ENCODE measurements around the gene PLCB3. TPM values are rescaled to one million over a fixed set of nuclear protein-coding genes. Genes with fewer than 3 reads are reported as not detected.
A peak's percentile ranks its signal among the peaks of the same experiment; 100 is the strongest.

PLCB3 gene
- total RNA-seq, 4 donors from 2014 or later: 196 to 453 (median 359) TPM

DNA sequence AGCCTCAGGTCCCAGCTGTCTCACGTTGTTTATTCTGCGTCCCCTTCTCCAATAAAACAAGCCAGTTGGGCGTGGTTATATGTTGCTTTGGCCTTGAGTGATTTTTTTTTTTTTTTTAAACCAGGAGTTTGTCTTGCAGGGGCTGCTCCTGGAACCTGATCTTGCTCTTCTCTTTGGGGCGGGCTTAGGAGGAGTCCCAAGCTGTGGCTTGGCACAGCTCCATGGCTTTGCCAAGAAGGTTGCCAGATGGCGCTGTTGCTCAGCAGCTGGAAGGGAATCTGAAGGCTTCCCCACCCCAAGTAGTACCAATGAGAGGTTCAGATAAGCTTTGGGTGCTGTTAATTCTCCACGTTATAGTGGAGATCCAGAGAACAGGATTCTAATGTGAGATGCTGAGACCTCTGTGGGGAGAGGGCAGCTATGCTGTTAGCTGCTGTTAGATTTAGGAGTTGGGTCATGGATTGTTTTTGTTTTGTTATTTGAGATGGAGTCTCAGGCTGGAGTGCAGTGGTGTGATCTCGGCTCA lies 46.8 kb upstream of the PLCB3 start:
- TF ChIP-seq CTCF (IDR thresholded peaks at IDR 0.05) (peak; percentile 63 to 91 (median 86)), POLR2A (IDR thresholded peaks at IDR 0.05) (no peak)
- Histone ChIP-seq H3K27ac (peak overlapping the region in 2 of 4 donors; percentile 81 to 86), H3K4me1 (peaks cover 0 to 33% (median 18%) of the 10 kb centered on the region in 4 donors), H3K4me3 (no peak overlapping the region), H3K27me3 (no peaks in the 10 kb centered on the region), H3K36me3 (peaks cover 0 to 48% (median 3%) of the 10 kb centered on the region in 3 donors), H3K9me3 (no peaks in the 10 kb centered on the region)
- DNase-seq: peak; percentile 87 to 96 (median 89)

GRCh38 chr11:64206457-64207255 lies 44.7 kb upstream of the PLCB3 start, which contains the start of gene FERMT3:
FERMT3 (plus strand) TSS chr11:64206721; CDS start chr11:64207365, 644 bp downstream.
- Histone ChIP-seq H3K4me1 (peaks cover 0 to 33% (median 18%) of the 10 kb centered on the region in 4 donors), H3K36me3 (peaks cover 0 to 38% (median 3%) of the 10 kb centered on the region in 3 donors)
- peak; percentile 9 to 37 for TF ChIP-seq POLR2A (IDR thresholded peaks at IDR 0.05)
- TF ChIP-seq CTCF (IDR thresholded peaks at IDR 0.05): no peak

DNA sequence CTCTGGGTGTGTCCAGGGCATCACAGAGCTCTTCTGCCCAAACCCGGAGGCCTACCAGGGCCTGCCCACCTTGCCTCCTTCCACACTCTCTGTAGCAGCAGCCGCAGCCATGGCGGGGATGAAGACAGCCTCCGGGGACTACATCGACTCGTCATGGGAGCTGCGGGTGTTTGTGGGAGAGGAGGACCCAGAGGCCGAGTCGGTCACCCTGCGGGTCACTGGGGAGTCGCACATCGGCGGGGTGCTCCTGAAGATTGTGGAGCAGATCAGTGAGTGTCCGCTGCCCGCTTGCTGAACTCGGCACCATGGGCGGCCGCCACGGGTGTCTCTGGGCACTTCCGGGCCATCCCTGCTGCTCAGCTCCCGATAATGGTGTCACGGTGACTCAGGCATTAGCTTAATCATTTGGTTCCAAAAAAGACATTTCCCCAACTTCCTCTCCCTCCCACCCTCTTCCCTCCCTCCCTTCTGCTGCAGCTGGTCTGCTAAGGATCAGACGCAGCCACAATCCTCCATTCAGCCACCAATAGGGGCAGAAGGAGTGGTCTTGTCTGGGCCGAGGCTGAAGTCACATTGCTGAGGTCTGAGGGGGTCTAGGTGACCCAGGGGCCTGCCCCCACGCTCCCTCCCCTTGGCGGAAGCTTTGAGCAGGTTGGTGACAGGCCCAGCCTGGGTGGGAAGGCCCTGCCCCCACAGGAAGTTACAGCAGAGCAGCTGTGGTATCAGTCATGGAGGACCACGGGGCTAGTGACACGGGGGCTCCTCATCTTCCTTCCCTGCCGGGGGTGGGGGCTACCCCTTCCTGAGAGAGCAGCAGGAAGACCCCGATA lies 43.9 kb upstream of the PLCB3 start:
- TF ChIP-seq CTCF (IDR thresholded peaks at IDR 0.05) (no peak), POLR2A (IDR thresholded peaks at IDR 0.05) (no peak)
- H3K27ac ChIP-seq: peak overlapping the region; percentile 81 to 86 (median 84)
- peaks cover 0 to 33% (median 18%) of the 10 kb centered on the region in 4 donors for H3K4me1 ChIP-seq
- no peaks in the 10 kb centered on the region for H3K9me3 ChIP-seq
- no peaks in the 10 kb centered on the region for H3K27me3 ChIP-seq
- peak in 2 of 3 donors; percentile 86 to 90 for DNase-seq
- H3K36me3 ChIP-seq: peaks cover 0 to 38% (median 3%) of the 10 kb centered on the region in 3 donors
- H3K4me3 ChIP-seq: peak overlapping the region; percentile 53 to 66 (median 56)

More at GRCh38 chr11:64206457-64207255, 44.7 kb upstream of the PLCB3 start, which contains the start of gene FERMT3:
- peak; percentile 87 to 95 (median 91) for DNase-seq
- Histone ChIP-seq H3K4me3 (peak within 1 kb of the TSS; percentile 53 to 66 (median 56)), H3K27me3 (no peaks in the 10 kb centered on the region), H3K27ac (peak within 1 kb of the TSS; percentile 81 to 86 (median 84)), H3K9me3 (no peaks in the 10 kb centered on the region)

DNA sequence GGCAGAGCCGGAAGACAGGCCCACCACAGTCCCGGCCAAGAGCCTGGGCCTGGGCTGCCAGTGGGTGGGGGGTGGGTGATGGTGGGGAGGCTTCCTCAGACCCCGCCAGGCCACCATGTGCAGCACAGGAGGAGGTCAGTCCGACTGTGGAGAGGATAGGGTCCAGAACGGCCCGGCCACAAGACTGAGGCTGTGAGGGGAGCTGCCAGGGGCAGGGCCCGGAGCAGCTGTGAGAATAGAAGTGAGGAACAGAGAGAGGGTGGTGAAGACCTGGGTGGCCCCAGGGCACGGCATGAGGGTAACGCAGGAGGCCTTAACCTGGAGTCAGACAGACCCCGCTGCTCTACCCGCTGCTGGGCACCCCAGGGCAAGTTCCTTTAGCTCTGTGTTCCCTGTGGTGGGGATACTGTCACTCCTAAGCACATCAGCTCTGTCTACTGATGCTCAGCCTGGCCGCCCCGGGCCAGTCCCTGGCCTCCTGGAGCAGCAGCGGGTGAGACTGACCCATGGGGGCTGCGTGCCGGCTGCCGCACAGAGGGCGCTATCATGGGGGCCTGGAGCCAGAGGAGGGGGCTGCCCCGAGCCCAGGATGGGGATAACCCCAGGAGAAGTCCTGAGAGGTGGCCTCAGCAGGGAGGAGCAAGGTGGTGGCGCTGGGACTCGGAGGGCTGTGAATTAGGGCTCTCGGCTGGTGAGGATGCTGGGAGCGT lies 43.1 kb upstream of the PLCB3 start:
- no peak for DNase-seq

More for the DNA sequence above, 43.1 kb upstream of the PLCB3 start:
- Histone ChIP-seq H3K9me3 (no peaks in the 10 kb centered on the region), H3K36me3 (peaks cover 0 to 31% (median 0%) of the 10 kb centered on the region in 3 donors), H3K27ac (peak overlapping the region; percentile 81 to 86 (median 84)), H3K27me3 (no peaks in the 10 kb centered on the region), H3K4me3 (peak overlapping the region; percentile 53 to 66 (median 56)), H3K4me1 (peaks cover 0 to 33% (median 18%) of the 10 kb centered on the region in 4 donors)
- TF ChIP-seq POLR2A (IDR thresholded peaks at IDR 0.05) (no peak), CTCF (IDR thresholded peaks at IDR 0.05) (no peak)

Measured in Peyer's patch (tissue), 4 donors.